ENCODE measurements around the gene BEND3.
"Not testable (repeated sequence)": the region's sequence is repeated elsewhere in the genome, so short reads cannot be mapped to it uniquely, and the experiment has no call there.

Gene BEND3

GRCh38 chr6:107114926-107115694, at the start of gene BEND3:
BEND3 (minus strand) TSS chr6:107115515; CDS start chr6:107099285, 16,230 bp downstream.
- peak within 1 kb of the TSS; percentile 46 for H3K4me3 ChIP-seq (ENCODE audit: low read depth, low read length)
- TF ChIP-seq CTCF (IDR thresholded peaks at IDR 0.05; ENCODE audit: low read depth, low read length): no peak
- in situ Hi-C loops (cut with HindIII; ENCODE audit: low sequenced_read_pairs): no loop called here
- DNase-seq (ENCODE audit: low read depth, low spot score): no peak

GRCh38 chr6:107164299-107164698, 49.0 kb upstream of the BEND3 start:
- DNase-seq (ENCODE audit: low read depth, low spot score): not testable (repeated sequence)

GRCh38 chr6:107161521-107161920, 46.2 kb upstream of the BEND3 start:
- H3K4me3 ChIP-seq (ENCODE audit: low read depth, low read length): no peak overlapping the region
- in situ Hi-C loops (cut with HindIII; ENCODE audit: low sequenced_read_pairs): no loop called here
- no peak for DNase-seq (ENCODE audit: low read depth, low spot score)
- no peak for TF ChIP-seq CTCF (IDR thresholded peaks at IDR 0.05; ENCODE audit: low read depth, low read length)

More at GRCh38 chr6:107164299-107164698, 49.0 kb upstream of the BEND3 start:
- in situ Hi-C loops (cut with HindIII; ENCODE audit: low sequenced_read_pairs); H3K4me3 ChIP-seq (ENCODE audit: low read depth, low read length): not testable (repeated sequence)

- no peak for DNase-seq (ENCODE audit: low read depth, low spot score)
- in situ Hi-C loops (cut with HindIII; ENCODE audit: low sequenced_read_pairs): no loop called here
- H3K4me3 ChIP-seq (ENCODE audit: low read depth, low read length): no peak overlapping the region
- no peak for TF ChIP-seq CTCF (IDR thresholded peaks at IDR 0.05; ENCODE audit: low read depth, low read length)
Observed at GRCh38 chr6:107156617-107157016, 41.3 kb upstream of the BEND3 start.

GRCh38 chr6:107154801-107155160, 39.5 kb upstream of the BEND3 start:
- in situ Hi-C loops (cut with HindIII; ENCODE audit: low sequenced_read_pairs): no loop called here
- no peak for DNase-seq (ENCODE audit: low read depth, low spot score)
- no peak overlapping the region for H3K4me3 ChIP-seq (ENCODE audit: low read depth, low read length)
- TF ChIP-seq CTCF (IDR thresholded peaks at IDR 0.05; ENCODE audit: low read depth, low read length): no peak

GRCh38 chr6:107154131-107154800, 39.0 kb upstream of the BEND3 start:
- in situ Hi-C loops (cut with HindIII; ENCODE audit: low sequenced_read_pairs): no loop called here
- peak; percentile 16 for DNase-seq (ENCODE audit: low read depth, low spot score)
- H3K4me3 ChIP-seq (ENCODE audit: low read depth, low read length): no peak overlapping the region
- no peak for TF ChIP-seq CTCF (IDR thresholded peaks at IDR 0.05; ENCODE audit: low read depth, low read length)
